HepG2 (cell line): Measurements from ENCODE around the gene EREG. TPM values are rescaled to one million over a fixed set of nuclear protein-coding genes. Genes with fewer than 3 reads are reported as not detected.

Experiments used
- ATAC-seq: fragments of 200-7000 bp; cut with Tn5 transposase; 3 replicates; pipeline ENCODE4 v1.9.1; 2020; ENCODE audit warnings: mild to moderate bottlenecking, moderate library complexity
- BruUV-seq: library from RNA; stranded (reverse); fragments of 400-500 nt; replicated peaks from 2 replicates; lab custom pipeline; 2021; lab: Mats Ljungman, UMichigan
- CTCF ChIA-PET: fragments of 300-600 bp; formaldehyde crosslinking; extraction: SDS; loops from one replicate; lab custom pipeline; 2021; ENCODE audit warnings: low total read pairs, inconsistent platforms, low intra/inter-chr PET ratio; lab: Yijun Ruan, JAX
- POLR2A ChIA-PET: fragments of 350-600 bp; sonication (Branson Sonifier 250); formaldehyde crosslinking; loops from one replicate; lab custom pipeline; 2020; ENCODE audit warnings: antibody characterized with exemption, inconsistent platforms; lab: Yijun Ruan, JAX
- DNase-seq: peaks from one replicate; pipeline ENCODE4 v3.0.0-alpha.2; 2015; ENCODE audit warnings: low spot score
- FAIRE-seq: peaks from 3 replicates; lab custom pipeline; 2011; peaks lifted over from hg19 to GRCh38; lab: Jason Lieb, UNC
- H2AFZ ChIP-seq: one replicate; pipeline ENCODE4 v1.6.1; 2011; ENCODE audit warnings: low read length, inconsistent platforms
- H3K27ac ChIP-seq: fragments of 300-600 bp; 3 replicates; pipeline ENCODE4 v1.8.0; 2011; ENCODE audit warnings: mixed run types, mild to moderate bottlenecking, mixed read lengths, low read length, inconsistent platforms; ENCODE audit not compliant: insufficient read depth; ENCODE audit errors: extremely low read length
- H3K27me3 ChIP-seq, 2 experiments: fragments of 200-600 bp in 1 of 2; 2 replicates in 1 of 2; 3 replicates in 1 of 2; pipeline versions ENCODE4 v1.6.0 to v1.8.0; 2011; ENCODE audit warnings: low read length in 2 of 2, mild to moderate bottlenecking in 2 of 2, moderate library complexity in 2 of 2, inconsistent platforms in 1 of 2; ENCODE audit not compliant: insufficient read depth in 2 of 2, control insufficient read depth in 1 of 2
- H3K36me3 ChIP-seq, 2 experiments: fragments of 200-600 bp in 1 of 2; replicated peaks in 1 of 2; 2 replicates in 1 of 2; 3 replicates in 1 of 2; pipeline versions ENCODE4 v1.5.1 to v1.8.0; 2011; ENCODE audit warnings: low read length in 2 of 2, inconsistent platforms in 1 of 2; ENCODE audit not compliant: insufficient read depth in 2 of 2, control insufficient read depth in 1 of 2
- H3K4me1 ChIP-seq: 2 replicates; pipeline ENCODE4 v1.5.1; 2012; ENCODE audit warnings: low read length, inconsistent platforms; ENCODE audit not compliant: insufficient read depth
- H3K4me2 ChIP-seq: 2 replicates; pipeline ENCODE4 v1.6.0; 2011; ENCODE audit warnings: low read depth, low read length, inconsistent platforms
- H3K4me3 ChIP-seq, 3 experiments: fragments of 200-600 bp in 1 of 3; sonication (generic), shearing (Covaris generic) in 1 of 3; replicated peaks in 1 of 3; 2 replicates each; pipeline ENCODE4 v1.5.1; 2011 to 2016; ENCODE audit warnings: low read length in 3 of 3, inconsistent platforms in 2 of 3, low read depth in 2 of 3, mild to moderate bottlenecking in 2 of 3, control low read depth in 1 of 3, mixed read lengths in 1 of 3; ENCODE audit not compliant: insufficient read depth in 1 of 3
- H3K79me2 ChIP-seq: one replicate; pipeline ENCODE4 v1.6.1; 2011; ENCODE audit warnings: low read length, inconsistent platforms; ENCODE audit not compliant: insufficient read depth
- H3K9ac ChIP-seq: 2 replicates; pipeline ENCODE4 v1.6.0; 2011; ENCODE audit warnings: mild to moderate bottlenecking, low read depth, low read length, inconsistent platforms; ENCODE audit not compliant: insufficient read depth
- H3K9me3 ChIP-seq: 2 replicates; pipeline ENCODE4 v1.5.1; 2012; ENCODE audit warnings: mild to moderate bottlenecking, low read length
- H4K20me1 ChIP-seq: 2 replicates; pipeline ENCODE4 v1.6.0; 2011; ENCODE audit warnings: inconsistent platforms, mild to moderate bottlenecking, low read length, moderate library complexity; ENCODE audit not compliant: insufficient read depth
- CCAR2 ChIP-seq: fragments of 200-400 bp; formaldehyde crosslinking; optimal IDR thresholded peaks from 2 replicates; pipeline ENCODE3; 2018; ENCODE audit warnings: low read depth, mild to moderate bottlenecking, low read length, moderate library complexity
- ELF4 ChIP-seq: sonication (generic); formaldehyde crosslinking; IDR thresholded peaks from 2 replicates; pipeline ENCODE4 v1.5.0; 2020; ENCODE audit warnings: missing genetic modification reagents, mild to moderate bottlenecking, moderate library complexity, borderline replicate concordance
- MAF1 ChIP-seq: sonication (generic); formaldehyde crosslinking; IDR thresholded peaks from 2 replicates; pipeline ENCODE4 v1.5.0; 2020; ENCODE audit warnings: missing genetic modification reagents, borderline replicate concordance
- MTA3 ChIP-seq: sonication (generic); formaldehyde crosslinking; IDR thresholded peaks from 2 replicates; pipeline ENCODE4 v1.4.0; 2020; ENCODE audit warnings: missing genetic modification reagents
- MYC ChIP-seq: sonication (generic); formaldehyde crosslinking; IDR thresholded peaks from 2 replicates; pipeline ENCODE4 v1.9.0; 2021; ENCODE audit warnings: missing genetic modification reagents, borderline replicate concordance
- NCOA2 ChIP-seq: sonication (generic); formaldehyde crosslinking; IDR thresholded peaks from 2 replicates; pipeline ENCODE4 v1.8.0; 2022; ENCODE audit warnings: inconsistent platforms
- PHB2 ChIP-seq: fragments of 450-650 bp; IDR thresholded peaks from 2 replicates; pipeline ENCODE4 v1.6.1; 2018; ENCODE audit not compliant: partially characterized antibody
- SCMH1 ChIP-seq: sonication (generic); formaldehyde crosslinking; IDR thresholded peaks from 2 replicates; pipeline ENCODE4 v1.9.0; 2021; ENCODE audit warnings: missing genetic modification reagents, mild to moderate bottlenecking, borderline replicate concordance
- ZNF383 ChIP-seq: sonication (generic); formaldehyde crosslinking; IDR thresholded peaks from 2 replicates; pipeline ENCODE4 v1.4.0; 2020; ENCODE audit warnings: missing genetic modification reagents, mild to moderate bottlenecking, borderline replicate concordance
- ZNF749 ChIP-seq: sonication (generic); formaldehyde crosslinking; IDR thresholded peaks from 2 replicates; pipeline ENCODE4 v1.8.0; 2022; ENCODE audit warnings: mild to moderate bottlenecking, missing genetic modification reagents, moderate library complexity, borderline replicate concordance
- ZNF782 ChIP-seq: sonication (generic); formaldehyde crosslinking; IDR thresholded peaks from 2 replicates; pipeline ENCODE4 v1.4.0; 2020; ENCODE audit warnings: missing genetic modification reagents, mild to moderate bottlenecking, borderline replicate concordance
- whole genome bisulfite sequencing: methylation state at CpG from one replicate; pipeline ENCODE4 v1.1.6; 2017; ENCODE audit warnings: low lambda C conversion rate; 5-methylcytosine and 5-hydroxymethylcytosine counted together
- in situ Hi-C: cut with HindIII; loops from 2 replicates; pipeline ENCODE4 v1.10.0; 2017; ENCODE audit warnings: low pct_unique_long_range_greater_than_20kb; ENCODE audit not compliant: extremely low pct_ligation_motif_present
- intact Hi-C: fragments of 100-400 bp; cut with micrococcal nuclease; formaldehyde crosslinking; loops from one replicate; pipeline ENCODE4 v1.10.0; 2022; ENCODE audit not compliant: unreplicated experiment
- polyA plus RNA-seq, 8 experiments: library from polyadenylated mRNA; depleted of rRNA in 3 of 8; stranded (reverse) in 7 of 8; unstranded in 1 of 8; fragments of >200 nt; fragmentation: Illumina TruSeq in 4 of 8; extraction: Trizol in 4 of 8; gene quantifications; 2 replicates each; pipeline versions ENCODE4 v1.2.1 to v1.2.3, GENCODE V29; 2011 to 2016; ENCODE audit warnings: low read depth in 4 of 8, missing spikeins in 1 of 8, mixed read lengths in 1 of 8; ENCODE audit not compliant: insufficient read depth in 1 of 8
- total RNA-seq, 5 experiments: library from RNA; depleted of rRNA; stranded (reverse); fragments of >200 nt; fragmentation: Illumina TruSeq; extraction: Trizol; gene quantifications; 2 replicates each; pipeline ENCODE4 v1.2.3, GENCODE V29; 2016; ENCODE audit warnings: low read depth in 1 of 5
- TF ChIP-seq, protein P1 (sequence below): sonication (generic); formaldehyde crosslinking; IDR thresholded peaks from 2 replicates; pipeline ENCODE4 v1.8.1; 2023; ENCODE audit warnings: missing genetic modification reagents, mild to moderate bottlenecking, borderline replicate concordance
- TF ChIP-seq, protein P2 (sequence below): sonication (generic); formaldehyde crosslinking; IDR thresholded peaks from 2 replicates; pipeline ENCODE4 v1.5.0; 2020; ENCODE audit warnings: mild to moderate bottlenecking, missing genetic modification reagents
- TF ChIP-seq, protein P3 (sequence below): sonication (generic); formaldehyde crosslinking; IDR thresholded peaks from 2 replicates; pipeline ENCODE4 v1.5.0; 2020; ENCODE audit warnings: missing genetic modification reagents
- TF ChIP-seq, protein P4 (sequence below): sonication (generic); formaldehyde crosslinking; IDR thresholded peaks from 2 replicates; pipeline ENCODE4 v1.5.1; 2020; ENCODE audit warnings: mild to moderate bottlenecking, moderate library complexity, missing genetic modification reagents

The EREG gene
- total and polyA plus RNA-seq, 2 of the 13 experiments (the other 11 are each of a cell fraction or from before 2014, with no cell fraction given) = 0.11 to 0.13 TPM

DNA sequence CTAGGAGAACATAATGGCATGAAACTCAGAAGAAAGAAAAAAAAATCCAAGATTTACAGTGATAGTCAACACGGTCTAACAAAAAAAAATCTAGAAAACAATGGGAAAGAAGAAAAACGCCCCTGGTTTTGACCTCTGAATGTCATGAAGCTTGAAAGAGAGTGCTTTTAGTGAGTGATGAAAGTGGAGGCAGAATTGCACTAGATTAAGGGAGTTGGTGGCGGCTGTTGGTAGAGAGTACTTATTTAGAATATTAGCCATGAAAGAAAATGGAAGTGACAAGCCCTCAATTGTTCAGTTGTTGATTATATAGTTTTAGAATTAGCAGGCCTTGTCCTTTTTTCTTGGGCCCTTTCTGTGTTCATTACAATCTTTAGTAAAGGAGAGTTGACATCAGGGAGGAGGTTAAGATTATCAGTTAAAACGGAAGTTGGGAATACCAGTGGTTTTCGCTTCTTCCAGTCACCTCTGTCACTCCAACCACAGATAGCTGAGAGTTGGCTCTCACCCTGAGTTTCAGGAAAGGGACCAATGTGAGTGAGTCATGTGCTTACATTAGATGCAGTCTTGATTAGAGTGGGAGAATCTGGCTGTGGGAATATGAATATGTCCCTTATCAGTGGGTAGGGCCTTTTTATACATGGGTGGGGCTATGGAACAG lies 29.7 kb downstream of the EREG start:
- CTCF ChIA-PET = no interaction called here
- FAIRE-seq (no peak), DNase-seq (no peak), ATAC-seq (no peak)
- TF ChIP-seq ZNF782 (CRISPR knock-in tag) (no peak), SCMH1 (CRISPR knock-in tag) (no peak), ZNF749 (CRISPR knock-in tag) (no peak), ELF4 (no peak)
- TF ChIP-seq, protein P1, sequence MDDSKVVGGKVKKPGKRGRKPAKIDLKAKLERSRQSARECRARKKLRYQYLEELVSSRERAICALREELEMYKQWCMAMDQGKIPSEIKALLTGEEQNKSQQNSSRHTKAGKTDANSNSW = no peak
- intact Hi-C loops (no loop called here), in situ Hi-C loops (no loop called here)
- H3K9ac ChIP-seq = no peak overlapping the region
- WGBS = 60% methylated on average over 5 of the region's 5 CpGs
- H2AFZ ChIP-seq = no peak overlapping the region
- no peak overlapping the region for H3K4me3 ChIP-seq
- POLR2A ChIA-PET = no interaction called here
- no peak overlapping the region for H3K27ac ChIP-seq
- no peaks in the 10 kb centered on the region for H3K4me1 ChIP-seq
- H3K79me2 ChIP-seq = no peaks in the 10 kb centered on the region
- no TSS peak for BruUV-seq
- H3K9me3 ChIP-seq = no peaks in the 10 kb centered on the region
- H3K4me2 ChIP-seq = no peak overlapping the region
- H4K20me1 ChIP-seq = no peaks in the 10 kb centered on the region
- no peaks in the 10 kb centered on the region for H3K36me3 ChIP-seq
- no peaks in the 10 kb centered on the region for H3K27me3 ChIP-seq

DNA sequence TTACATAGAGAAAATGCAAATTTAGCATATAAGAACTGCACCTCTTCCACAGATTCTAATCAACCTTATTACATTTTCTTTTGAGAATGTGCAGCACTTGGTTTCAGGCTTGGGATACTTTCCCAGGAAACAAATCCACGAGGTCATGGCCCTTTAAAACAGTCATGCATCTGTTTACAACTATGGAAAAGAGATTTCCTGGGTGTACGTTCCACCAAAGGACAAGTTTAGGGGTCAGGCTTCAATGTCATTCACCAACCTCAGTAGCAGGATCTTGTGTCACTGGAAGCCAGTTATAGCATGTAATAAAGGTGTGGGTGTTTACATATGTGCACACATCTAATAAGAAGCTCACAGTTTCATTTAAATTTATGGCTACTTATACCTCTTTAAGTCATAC lies 30.7 kb downstream of the EREG start:
- no peak overlapping the region for H3K4me3 ChIP-seq
- no peaks in the 10 kb centered on the region for H3K9me3 ChIP-seq
- no peak for DNase-seq
- WGBS = 0% methylated on average over 2 of the region's 2 CpGs
- no peaks in the 10 kb centered on the region for H3K27me3 ChIP-seq
- no peaks in the 10 kb centered on the region for H3K79me2 ChIP-seq
- CTCF ChIA-PET = no interaction called here
- H3K27ac ChIP-seq = no peak overlapping the region
- no peak for ATAC-seq
- BruUV-seq = no TSS peak
- POLR2A ChIA-PET = no interaction called here
- FAIRE-seq = no peak
- no peaks in the 10 kb centered on the region for H3K4me1 ChIP-seq
- H3K4me2 ChIP-seq = no peak overlapping the region
- no peak overlapping the region for H2AFZ ChIP-seq
- H3K9ac ChIP-seq = no peak overlapping the region
- in situ Hi-C loops = no loop called here
- intact Hi-C loops = no loop called here
- no peaks in the 10 kb centered on the region for H3K36me3 ChIP-seq
- H4K20me1 ChIP-seq = no peaks in the 10 kb centered on the region
- TF ChIP-seq MTA3 (CRISPR knock-in tag) (no peak), PHB2 (no peak), NCOA2 (CRISPR knock-in tag) (no peak), MAF1 (CRISPR knock-in tag) (no peak), ZNF383 (CRISPR knock-in tag) (no peak), CCAR2 (no peak), MYC (no peak)
- TF ChIP-seq, protein P2, sequence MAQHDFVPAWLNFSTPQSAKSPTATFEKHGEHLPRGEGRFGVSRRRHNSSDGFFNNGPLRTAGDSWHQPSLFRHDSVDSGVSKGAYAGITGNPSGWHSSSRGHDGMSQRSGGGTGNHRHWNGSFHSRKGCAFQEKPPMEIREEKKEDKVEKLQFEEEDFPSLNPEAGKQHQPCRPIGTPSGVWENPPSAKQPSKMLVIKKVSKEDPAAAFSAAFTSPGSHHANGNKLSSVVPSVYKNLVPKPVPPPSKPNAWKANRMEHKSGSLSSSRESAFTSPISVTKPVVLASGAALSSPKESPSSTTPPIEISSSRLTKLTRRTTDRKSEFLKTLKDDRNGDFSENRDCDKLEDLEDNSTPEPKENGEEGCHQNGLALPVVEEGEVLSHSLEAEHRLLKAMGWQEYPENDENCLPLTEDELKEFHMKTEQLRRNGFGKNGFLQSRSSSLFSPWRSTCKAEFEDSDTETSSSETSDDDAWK (CRISPR knock-in tag) = no peak
- TF ChIP-seq, protein P3, sequence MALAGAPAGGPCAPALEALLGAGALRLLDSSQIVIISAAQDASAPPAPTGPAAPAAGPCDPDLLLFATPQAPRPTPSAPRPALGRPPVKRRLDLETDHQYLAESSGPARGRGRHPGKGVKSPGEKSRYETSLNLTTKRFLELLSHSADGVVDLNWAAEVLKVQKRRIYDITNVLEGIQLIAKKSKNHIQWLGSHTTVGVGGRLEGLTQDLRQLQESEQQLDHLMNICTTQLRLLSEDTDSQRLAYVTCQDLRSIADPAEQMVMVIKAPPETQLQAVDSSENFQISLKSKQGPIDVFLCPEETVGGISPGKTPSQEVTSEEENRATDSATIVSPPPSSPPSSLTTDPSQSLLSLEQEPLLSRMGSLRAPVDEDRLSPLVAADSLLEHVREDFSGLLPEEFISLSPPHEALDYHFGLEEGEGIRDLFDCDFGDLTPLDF (CRISPR knock-in tag) = no peak
- TF ChIP-seq, protein P4, sequence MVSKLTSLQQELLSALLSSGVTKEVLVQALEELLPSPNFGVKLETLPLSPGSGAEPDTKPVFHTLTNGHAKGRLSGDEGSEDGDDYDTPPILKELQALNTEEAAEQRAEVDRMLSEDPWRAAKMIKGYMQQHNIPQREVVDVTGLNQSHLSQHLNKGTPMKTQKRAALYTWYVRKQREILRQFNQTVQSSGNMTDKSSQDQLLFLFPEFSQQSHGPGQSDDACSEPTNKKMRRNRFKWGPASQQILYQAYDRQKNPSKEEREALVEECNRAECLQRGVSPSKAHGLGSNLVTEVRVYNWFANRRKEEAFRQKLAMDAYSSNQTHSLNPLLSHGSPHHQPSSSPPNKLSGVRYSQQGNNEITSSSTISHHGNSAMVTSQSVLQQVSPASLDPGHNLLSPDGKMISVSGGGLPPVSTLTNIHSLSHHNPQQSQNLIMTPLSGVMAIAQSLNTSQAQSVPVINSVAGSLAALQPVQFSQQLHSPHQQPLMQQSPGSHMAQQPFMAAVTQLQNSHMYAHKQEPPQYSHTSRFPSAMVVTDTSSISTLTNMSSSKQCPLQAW = no peak
